ENCODE measurements around the gene GLIS1. TPM values are rescaled to one million over a fixed set of nuclear protein-coding genes. Genes with fewer than 3 reads are reported as not detected.

Gene GLIS1
- total RNA-seq, 1 experiment from 2014 or later: 1.0 TPM

- DNase-seq (ENCODE audit: low spot score): peak; percentile 50
Measured at GRCh38 chr1:53736290-53736689, 2.7 kb downstream of the GLIS1 start.

GRCh38 chr1:53735681-53736080, 3.3 kb downstream of the GLIS1 start:
- no peak for DNase-seq (ENCODE audit: low spot score)

GRCh38 chr1:53735261-53735660, 3.7 kb downstream of the GLIS1 start:
- no peak for DNase-seq (ENCODE audit: low spot score)

GRCh38 chr1:53734650-53735211, 4.2 kb downstream of the GLIS1 start:
- DNase-seq (ENCODE audit: low spot score): peak; percentile 89

GRCh38 chr1:53733975-53734649, 4.9 kb downstream of the GLIS1 start:
- DNase-seq (ENCODE audit: low spot score): peak; percentile 83

- peak; percentile 51 for DNase-seq (ENCODE audit: low spot score)
Measured at GRCh38 chr1:53733447-53733931, 5.5 kb downstream of the GLIS1 start.

- peak; percentile 75 for DNase-seq (ENCODE audit: low spot score)
Measured at GRCh38 chr1:53732912-53733317, 6.0 kb downstream of the GLIS1 start.

- DNase-seq (ENCODE audit: low spot score): no peak
Measured at GRCh38 chr1:53732409-53732808, 6.6 kb downstream of the GLIS1 start.

- DNase-seq (ENCODE audit: low spot score): peak; percentile 68
Measured at GRCh38 chr1:53731779-53732305, 7.1 kb downstream of the GLIS1 start.

- no peak for DNase-seq (ENCODE audit: low spot score)
Measured at GRCh38 chr1:53731043-53731600, 7.8 kb downstream of the GLIS1 start.

- no peak for DNase-seq (ENCODE audit: low spot score)
Measured at GRCh38 chr1:53730224-53730865, 8.6 kb downstream of the GLIS1 start.

GRCh38 chr1:53729456-53730223, 9.3 kb downstream of the GLIS1 start:
- no peak for DNase-seq (ENCODE audit: low spot score)

- no peak for DNase-seq (ENCODE audit: low spot score)
Measured at GRCh38 chr1:53728702-53729455, 10.1 kb downstream of the GLIS1 start.

- no peak for DNase-seq (ENCODE audit: low spot score)
Measured at GRCh38 chr1:53728196-53728595, 10.8 kb downstream of the GLIS1 start.

GRCh38 chr1:53727461-53728092, 11.4 kb downstream of the GLIS1 start:
- no peak for DNase-seq (ENCODE audit: low spot score)

GRCh38 chr1:53726009-53726600, 12.9 kb downstream of the GLIS1 start:
- no peak for DNase-seq (ENCODE audit: low spot score)

GRCh38 chr1:53725238-53725689, 13.7 kb downstream of the GLIS1 start:
- DNase-seq (ENCODE audit: low spot score): no peak

GRCh38 chr1:53722025-53722424, 16.9 kb downstream of the GLIS1 start:
- no peak for DNase-seq (ENCODE audit: low spot score)

GRCh38 chr1:53721088-53721487, 17.9 kb downstream of the GLIS1 start:
- DNase-seq (ENCODE audit: low spot score): no peak

- no peak for DNase-seq (ENCODE audit: low spot score)
Measured at GRCh38 chr1:53719469-53719868, 19.5 kb downstream of the GLIS1 start.

All from H4 (cell line).